Measurements from ENCODE around the gene WFDC1.

The WFDC1 gene

GRCh38 chr16:84378099-84378498, 83.4 kb downstream of the WFDC1 start:
- DNase-seq (ENCODE audit: low read depth), result no peak

- DNase-seq (ENCODE audit: low read depth), result no peak
These were observed 83.9 kb downstream of the WFDC1 start for GRCh38 chr16:84378567-84378966.

DNA sequence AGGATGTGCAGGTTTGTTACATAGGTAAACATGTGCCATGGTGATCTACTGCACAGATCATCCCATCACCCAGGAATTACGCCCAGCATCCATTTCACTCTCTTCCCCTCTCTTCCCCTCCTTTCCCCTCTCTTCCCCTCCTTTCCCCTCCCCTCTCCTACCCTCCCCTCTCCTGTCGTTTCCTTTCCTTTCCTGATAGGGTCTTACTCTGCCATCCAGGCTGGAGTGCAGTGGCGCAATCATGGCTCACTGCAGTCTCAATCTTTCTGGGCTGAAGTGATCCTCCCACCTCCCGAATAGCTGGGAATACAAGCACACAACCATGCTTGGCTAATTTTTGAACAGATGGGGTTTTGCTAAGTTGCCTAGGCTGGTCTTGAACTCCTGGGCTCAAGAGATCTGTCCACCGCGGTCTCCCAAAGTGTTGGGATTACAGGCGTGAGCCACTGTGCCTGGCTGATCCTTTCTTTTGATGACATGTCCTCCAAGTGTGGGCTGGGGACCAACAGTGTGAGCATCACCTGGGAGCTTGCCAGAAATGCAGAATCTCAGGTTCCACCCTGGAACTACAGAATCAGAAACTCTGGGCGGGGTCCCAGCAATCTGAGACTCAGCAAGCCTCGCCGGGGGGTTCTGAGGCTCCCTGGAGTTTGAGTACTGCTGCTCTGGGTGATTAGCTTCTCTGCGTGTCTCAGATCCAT, 84.5 kb downstream of the WFDC1 start:
- DNase-seq (ENCODE audit: low read depth), result no peak
